H9 (cell line): ENCODE results near the gene RHOXF2B. TPM values are rescaled to one million over a fixed set of nuclear protein-coding genes. Genes with fewer than 3 reads are reported as not detected.

Experiments
- DNase-seq: peaks from one replicate; pipeline ENCODE4 v3.0.0-alpha.2; 2017
- H2AFZ ChIP-seq: one replicate; pipeline ENCODE4 v1.6.1; 2013; ENCODE audit warnings: mild to moderate bottlenecking, low read length, control low read depth, moderate library complexity
- H2AK5ac ChIP-seq: 2 replicates; pipeline ENCODE4 v1.6.1; 2013; ENCODE audit warnings: low read length, control low read depth, mixed read lengths; ENCODE audit not compliant: insufficient read length
- H2BK120ac ChIP-seq: one replicate; pipeline ENCODE4 v1.6.1; 2013; ENCODE audit warnings: low read depth, mild to moderate bottlenecking, low read length, control low read depth, inconsistent platforms; ENCODE audit not compliant: poor library complexity, severe bottlenecking
- H2BK12ac ChIP-seq: 2 replicates; pipeline ENCODE4 v1.6.1; 2013; ENCODE audit warnings: low read length, control low read depth, mixed read lengths, low read depth; ENCODE audit not compliant: insufficient read length
- H2BK15ac ChIP-seq: 2 replicates; pipeline ENCODE4 v1.6.1; 2013; ENCODE audit warnings: low read depth, low read length, control low read depth
- H2BK20ac ChIP-seq: one replicate; pipeline ENCODE4 v1.6.1; 2013; ENCODE audit warnings: low read depth, mild to moderate bottlenecking, low read length, control low read depth, inconsistent platforms; ENCODE audit not compliant: poor library complexity, severe bottlenecking
- H2BK5ac ChIP-seq: 2 replicates; pipeline ENCODE4 v1.6.1; 2013; ENCODE audit warnings: low read length, control low read depth, mixed read lengths; ENCODE audit not compliant: insufficient read length
- H3K14ac ChIP-seq: 2 replicates; pipeline ENCODE4 v1.6.1; 2013; ENCODE audit warnings: low read length, control low read depth; ENCODE audit not compliant: insufficient read depth
- H3K18ac ChIP-seq: 2 replicates; pipeline ENCODE4 v1.6.1; 2013; ENCODE audit warnings: low read depth, mild to moderate bottlenecking, mixed read lengths, low read length, control low read depth; ENCODE audit not compliant: insufficient read length
- H3K23ac ChIP-seq: 2 replicates; pipeline ENCODE4 v1.6.1; 2013; ENCODE audit warnings: low read length, control low read depth, mixed read lengths, low read depth; ENCODE audit not compliant: insufficient read length
- H3K23me2 ChIP-seq: 2 replicates; pipeline ENCODE4 v1.6.1; 2013; ENCODE audit warnings: low read depth, mild to moderate bottlenecking, mixed read lengths, low read length, control low read depth; ENCODE audit not compliant: insufficient read length, poor library complexity, severe bottlenecking
- H3K27ac ChIP-seq: 2 replicates; pipeline ENCODE4 v1.5.1; 2013; ENCODE audit warnings: low read length, control low read depth, mixed read lengths, low read depth; ENCODE audit not compliant: insufficient read length
- H3K27me3 ChIP-seq: 2 replicates; pipeline ENCODE4 v1.6.1; 2013; ENCODE audit warnings: low read length, control low read depth, inconsistent platforms; ENCODE audit not compliant: insufficient read depth
- H3K4ac ChIP-seq: 2 replicates; pipeline ENCODE4 v1.6.1; 2013; ENCODE audit warnings: low read depth, mild to moderate bottlenecking, control low read depth, inconsistent platforms, low read length, moderate library complexity
- H3K4me1 ChIP-seq: 2 replicates; pipeline ENCODE4 v1.6.1; 2013; ENCODE audit warnings: low read length, control low read depth, inconsistent platforms; ENCODE audit not compliant: insufficient read depth
- H3K4me2 ChIP-seq: 2 replicates; pipeline ENCODE4 v1.6.1; 2013; ENCODE audit warnings: low read length, control low read depth, mixed read lengths; ENCODE audit not compliant: insufficient read length, insufficient read depth
- H3K56ac ChIP-seq: 2 replicates; pipeline ENCODE4 v1.6.1; 2013; ENCODE audit warnings: low read depth, mild to moderate bottlenecking, mixed read lengths, low read length, control low read depth; ENCODE audit not compliant: insufficient read length
- H3K79me1 ChIP-seq: 2 replicates; pipeline ENCODE4 v1.6.1; 2013; ENCODE audit warnings: low read depth, mild to moderate bottlenecking, moderate library complexity, low read length, control low read depth, inconsistent platforms; ENCODE audit not compliant: insufficient read depth, poor library complexity, severe bottlenecking
- H3K79me2 ChIP-seq: 2 replicates; pipeline ENCODE4 v1.6.1; 2013; ENCODE audit warnings: low read length, control low read depth, inconsistent platforms; ENCODE audit not compliant: insufficient read depth
- H3K9ac ChIP-seq: 2 replicates; pipeline ENCODE4 v1.6.1; 2013; ENCODE audit warnings: low read length, control low read depth, mixed read lengths; ENCODE audit not compliant: insufficient read length; ENCODE audit errors: extremely low read depth
- H3K9me3 ChIP-seq: one replicate; pipeline ENCODE4 v1.6.1; 2013; ENCODE audit warnings: low read depth, low read length, inconsistent platforms; ENCODE audit not compliant: control insufficient read depth
- H3T11ph ChIP-seq: one replicate; pipeline ENCODE4 v1.6.1; 2013; ENCODE audit warnings: mild to moderate bottlenecking, low read length, control low read depth, inconsistent platforms
- H4K20me1 ChIP-seq: one replicate; pipeline ENCODE4 v1.6.1; 2013; ENCODE audit not compliant: control insufficient read depth, insufficient read length, insufficient read depth
- H4K5ac ChIP-seq: 2 replicates; pipeline ENCODE4 v1.6.1; 2013; ENCODE audit warnings: low read depth, mild to moderate bottlenecking, mixed read lengths, low read length, control low read depth; ENCODE audit not compliant: insufficient read length
- H4K8ac ChIP-seq: replicated peaks from 2 replicates; pipeline ENCODE4 v1.6.1; 2013; ENCODE audit warnings: low read length, control low read depth, mixed read lengths, low read depth; ENCODE audit not compliant: insufficient read length
- H4K91ac ChIP-seq: 2 replicates; pipeline ENCODE4 v1.6.1; 2013; ENCODE audit warnings: low read depth, mild to moderate bottlenecking, moderate library complexity, mixed read lengths, low read length, control low read depth; ENCODE audit not compliant: insufficient read length
- H3K27ac Mint-ChIP-seq, 3 experiments: 2 replicates in 2 of 3; 3 replicates in 1 of 3; pipeline ENCODE4 v1.8.0; 2020 to 2021; ENCODE audit warnings: mixed read lengths in 3 of 3, mild to moderate bottlenecking in 1 of 3, moderate library complexity in 1 of 3
- H3K27me3 Mint-ChIP-seq: 2 replicates; pipeline ENCODE4 v1.8.0; 2021; ENCODE audit warnings: low read depth, mild to moderate bottlenecking, moderate library complexity, mixed read lengths
- H3K36me3 Mint-ChIP-seq, 3 experiments: 2 replicates in 2 of 3; 3 replicates in 1 of 3; pipeline ENCODE4 v1.8.0; 2020 to 2021; ENCODE audit warnings: low read depth in 3 of 3, mixed read lengths in 3 of 3; ENCODE audit not compliant: insufficient read depth in 1 of 3
- H3K4me1 Mint-ChIP-seq, 2 experiments: 2 replicates each; pipeline ENCODE4 v1.8.0; 2020; ENCODE audit warnings: mixed read lengths in 2 of 2
- H3K4me3 Mint-ChIP-seq, 2 experiments: 2 replicates in 1 of 2; 3 replicates in 1 of 2; pipeline ENCODE4 v1.8.0; 2020 to 2021; ENCODE audit warnings: mild to moderate bottlenecking in 2 of 2, mixed read lengths in 2 of 2, moderate library complexity in 1 of 2
- H3K9me3 Mint-ChIP-seq, 2 experiments: 2 replicates in 1 of 2; 3 replicates in 1 of 2; pipeline ENCODE4 v1.8.0; 2020; ENCODE audit warnings: mild to moderate bottlenecking in 2 of 2, mixed read lengths in 2 of 2, moderate library complexity in 1 of 2
- WGBS: extraction: QIAGEN DNeasy Blood & Tissue Kit; methylation state at CpG from one replicate; pipeline ENCODE4 v1.1.7; 2013; ENCODE audit warnings: missing lambda C conversion rate, low lambda C conversion rate, mixed read lengths; ENCODE audit not compliant: insufficient read length; ENCODE audit errors: extremely low coverage; 5-methylcytosine and 5-hydroxymethylcytosine counted together
- total RNA-seq: library from RNA; stranded (reverse); gene quantifications from 2 replicates; pipeline ENCODE4 v1.2.1, GENCODE V29; 2021
- TF ChIP-seq, protein P1 (sequence below): fragments of 200-600 bp; sonication (generic); conservative IDR thresholded peaks from 3 replicates; pipeline ENCODE4 v1.8.0; 2021; ENCODE audit warnings: antibody characterized with exemption, mild to moderate bottlenecking

Gene RHOXF2B
- total RNA-seq, 1 experiment from 2014 or later, result not detected

GRCh38 chrX:120029354-120029753 is 48.1 kb downstream of the RHOXF2B start:
- no CpG with 5 or more reads among the region's 3 CpGs for WGBS
- no peak overlapping the region for H3K9ac ChIP-seq

More at GRCh38 chrX:120029354-120029753, 48.1 kb downstream of the RHOXF2B start:
- H3K79me2 ChIP-seq, result no peaks in the 10 kb centered on the region
- no peak overlapping the region for H2BK20ac ChIP-seq
- Mint-ChIP-seq H3K27ac (no peak overlapping the region), H3K36me3 (peaks cover 8 to 16% (median 11%) of the 10 kb centered on the region in 3 experiments; a peak in 6 of 7 replicates), H3K4me3 (no peak overlapping the region), H3K9me3 (peaks cover 57 to 73% of the 10 kb centered on the region in 2 experiments), H3K4me1 (no peaks in the 10 kb centered on the region), H3K27me3 (peaks cover 14% of the 10 kb centered on the region; the same call in 1 of the 2 replicates)
- H3K23ac ChIP-seq, result no peak overlapping the region
- TF ChIP-seq, protein P1, sequence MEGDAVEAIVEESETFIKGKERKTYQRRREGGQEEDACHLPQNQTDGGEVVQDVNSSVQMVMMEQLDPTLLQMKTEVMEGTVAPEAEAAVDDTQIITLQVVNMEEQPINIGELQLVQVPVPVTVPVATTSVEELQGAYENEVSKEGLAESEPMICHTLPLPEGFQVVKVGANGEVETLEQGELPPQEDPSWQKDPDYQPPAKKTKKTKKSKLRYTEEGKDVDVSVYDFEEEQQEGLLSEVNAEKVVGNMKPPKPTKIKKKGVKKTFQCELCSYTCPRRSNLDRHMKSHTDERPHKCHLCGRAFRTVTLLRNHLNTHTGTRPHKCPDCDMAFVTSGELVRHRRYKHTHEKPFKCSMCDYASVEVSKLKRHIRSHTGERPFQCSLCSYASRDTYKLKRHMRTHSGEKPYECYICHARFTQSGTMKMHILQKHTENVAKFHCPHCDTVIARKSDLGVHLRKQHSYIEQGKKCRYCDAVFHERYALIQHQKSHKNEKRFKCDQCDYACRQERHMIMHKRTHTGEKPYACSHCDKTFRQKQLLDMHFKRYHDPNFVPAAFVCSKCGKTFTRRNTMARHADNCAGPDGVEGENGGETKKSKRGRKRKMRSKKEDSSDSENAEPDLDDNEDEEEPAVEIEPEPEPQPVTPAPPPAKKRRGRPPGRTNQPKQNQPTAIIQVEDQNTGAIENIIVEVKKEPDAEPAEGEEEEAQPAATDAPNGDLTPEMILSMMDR, result peak; percentile 35; the same call in 2 of the 3 replicates
- no peaks in the 10 kb centered on the region for H3K4me1 ChIP-seq
- no peaks in the 10 kb centered on the region for H3K27me3 ChIP-seq
- no peak overlapping the region for H2BK120ac ChIP-seq
- H3K9me3 ChIP-seq, result peaks cover 26% of the 10 kb centered on the region
- H3K4ac ChIP-seq, result no peak overlapping the region
- no peak overlapping the region for H2AK5ac ChIP-seq
- H2BK15ac ChIP-seq, result no peak overlapping the region
- no peaks in the 10 kb centered on the region for H4K20me1 ChIP-seq
- no peak overlapping the region for H3K18ac ChIP-seq
- H2BK5ac ChIP-seq, result no peak overlapping the region
- H4K8ac ChIP-seq, result no peak overlapping the region
- H4K5ac ChIP-seq, result no peak overlapping the region
- DNase-seq, result no peak
- no peak overlapping the region for H3K27ac ChIP-seq
- no peak overlapping the region for H3T11ph ChIP-seq
- H3K14ac ChIP-seq, result no peak overlapping the region
- H3K23me2 ChIP-seq, result no peaks in the 10 kb centered on the region
- H3K56ac ChIP-seq, result no peak overlapping the region
- no peak overlapping the region for H3K4me2 ChIP-seq
- no peak overlapping the region for H2AFZ ChIP-seq
- no peaks in the 10 kb centered on the region for H3K79me1 ChIP-seq
- no peak overlapping the region for H2BK12ac ChIP-seq
- no peak overlapping the region for H4K91ac ChIP-seq
